GM15510 (cell line): ENCODE results near the gene RGS3.

Experiments used
- POLR2A ChIP-seq: IDR thresholded peaks from 3 replicates; pipeline ENCODE4 v1.6.1; 2011; ENCODE audit warnings: borderline replicate concordance; ENCODE audit not compliant: insufficient read length; ENCODE audit errors: extremely low read depth

The RGS3 gene

DNA sequence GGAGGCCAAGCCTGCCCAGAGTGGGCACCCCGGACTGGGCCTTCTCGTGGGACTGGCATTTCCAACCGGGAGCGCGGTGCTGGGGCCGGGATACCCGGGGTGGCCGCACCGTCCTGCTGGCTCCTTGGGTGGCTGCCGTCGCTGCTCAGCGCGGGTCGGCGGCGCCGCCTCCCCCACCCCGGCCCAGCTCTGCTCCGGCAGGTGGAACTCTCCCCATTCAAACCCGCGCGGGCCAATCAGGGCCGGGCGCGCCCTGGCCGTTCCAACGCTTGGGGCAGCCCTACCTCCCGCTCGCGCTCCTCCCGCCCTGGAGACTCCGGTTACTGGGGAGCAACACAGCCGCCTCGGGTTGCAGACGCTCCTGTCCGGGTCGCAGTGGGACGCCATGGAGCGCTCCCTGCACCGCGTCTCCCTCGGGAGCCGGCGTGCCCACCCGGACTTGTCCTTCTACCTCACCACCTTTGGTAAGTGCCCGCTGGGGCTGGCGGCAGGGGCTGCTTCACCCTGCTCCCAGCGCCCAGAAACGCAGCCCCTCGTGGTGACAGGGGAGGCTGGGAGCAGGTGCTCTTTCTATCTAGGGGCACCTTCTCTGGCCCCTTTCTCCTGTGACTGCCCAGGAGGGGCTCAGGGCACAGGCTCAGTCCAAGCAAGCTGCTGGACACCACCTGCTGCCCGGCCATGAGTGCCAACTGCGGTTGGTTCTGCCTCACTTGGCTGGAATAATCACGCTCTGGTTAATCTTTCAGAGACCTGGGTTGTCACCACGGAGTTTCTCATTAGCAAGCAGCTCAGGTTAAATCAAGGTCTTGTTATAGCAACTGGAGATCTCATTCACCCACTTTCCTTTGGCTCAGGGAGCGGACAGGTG is at the start of gene RGS3:
Gene RGS3 (plus strand): TSS at position 310 of the 868 bp plus-strand sequence. CDS start 76 bp downstream, at position 386.
- no peak for TF ChIP-seq POLR2A

DNA sequence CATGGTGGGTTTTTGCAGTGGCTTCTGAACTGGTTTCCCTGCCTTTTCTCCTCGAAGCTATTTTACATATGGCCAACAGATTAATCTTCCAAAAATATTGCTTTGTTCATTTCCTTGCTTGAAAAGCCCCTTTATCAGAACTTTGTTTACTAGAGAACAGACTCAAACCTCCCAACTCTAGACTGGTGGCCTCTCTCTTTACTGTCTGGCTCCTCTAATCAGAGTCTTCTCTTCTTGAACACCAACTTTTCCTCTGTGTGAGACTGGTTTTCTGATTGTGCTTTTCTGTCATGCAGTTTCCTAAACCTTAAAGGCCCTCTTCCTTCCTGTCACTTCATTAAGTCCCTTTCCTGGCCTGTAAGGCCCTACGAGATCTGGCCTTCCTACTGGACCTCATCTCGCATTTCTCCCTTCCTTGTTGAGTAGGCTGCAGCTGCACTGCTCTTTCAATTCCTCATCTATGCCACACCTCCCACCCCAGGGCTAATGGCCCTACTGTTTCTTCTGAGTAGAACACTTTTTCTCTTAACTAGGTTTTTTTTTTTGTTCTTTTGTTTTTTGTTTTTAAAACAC is 47.3 kb upstream of the RGS3 start:
- TF ChIP-seq POLR2A = peak; percentile 25

- no peak for TF ChIP-seq POLR2A
Measured at GRCh38 chr9:113417370-113417769, 46.2 kb upstream of the RGS3 start.

DNA sequence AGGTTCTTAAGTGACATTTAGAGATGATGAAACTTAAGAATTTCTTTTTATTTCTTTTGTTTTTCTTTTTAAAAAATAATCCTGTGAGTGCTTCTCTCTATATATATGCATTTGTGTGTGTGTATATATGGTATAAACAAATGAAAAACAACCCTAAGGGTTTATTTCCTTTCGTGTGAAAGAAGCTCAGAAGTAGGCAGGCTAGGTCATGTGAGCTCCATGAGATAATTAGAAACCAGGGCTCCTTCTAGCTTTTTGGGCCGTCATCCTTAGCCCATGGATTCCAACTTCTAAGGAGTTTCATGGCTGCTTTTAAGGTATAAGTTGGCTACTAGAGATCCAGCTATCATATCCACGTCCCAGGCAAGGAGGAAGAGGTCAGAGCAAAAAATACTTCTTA is 41.8 kb upstream of the RGS3 start:
- TF ChIP-seq POLR2A = no peak

GRCh38 chr9:113425072-113425471 is 38.5 kb upstream of the RGS3 start:
- no peak for TF ChIP-seq POLR2A

- TF ChIP-seq POLR2A = no peak
Measured at GRCh38 chr9:113426701-113427100, 36.8 kb upstream of the RGS3 start.

- no peak for TF ChIP-seq POLR2A
Measured at GRCh38 chr9:113427629-113428028, 35.9 kb upstream of the RGS3 start.

- TF ChIP-seq POLR2A = no peak
Measured at GRCh38 chr9:113428062-113428615, 35.4 kb upstream of the RGS3 start.

GRCh38 chr9:113431191-113431590 is 32.3 kb upstream of the RGS3 start:
- TF ChIP-seq POLR2A = no peak

- no peak for TF ChIP-seq POLR2A
Measured at GRCh38 chr9:113436728-113437515, 26.6 kb upstream of the RGS3 start.

DNA sequence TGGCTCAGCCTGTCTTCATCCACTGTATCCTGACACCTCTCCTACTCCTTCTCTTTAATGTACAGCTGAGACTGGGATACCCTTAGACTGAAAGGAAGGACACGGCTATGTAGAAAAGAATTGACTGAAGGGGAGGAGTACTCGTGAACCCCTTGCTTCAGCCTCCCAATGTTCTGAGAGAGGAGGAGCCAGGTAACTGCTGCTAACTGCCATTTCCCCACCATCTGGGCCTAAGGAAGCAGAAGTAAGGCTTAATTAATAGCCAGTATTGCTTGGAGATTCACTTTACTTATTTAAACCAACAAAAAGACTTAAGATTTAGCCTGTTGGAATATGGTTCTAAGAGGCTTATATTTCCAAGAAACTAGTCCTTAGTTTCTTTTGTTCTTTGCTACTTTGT is 18.8 kb upstream of the RGS3 start:
- TF ChIP-seq POLR2A = no peak

DNA sequence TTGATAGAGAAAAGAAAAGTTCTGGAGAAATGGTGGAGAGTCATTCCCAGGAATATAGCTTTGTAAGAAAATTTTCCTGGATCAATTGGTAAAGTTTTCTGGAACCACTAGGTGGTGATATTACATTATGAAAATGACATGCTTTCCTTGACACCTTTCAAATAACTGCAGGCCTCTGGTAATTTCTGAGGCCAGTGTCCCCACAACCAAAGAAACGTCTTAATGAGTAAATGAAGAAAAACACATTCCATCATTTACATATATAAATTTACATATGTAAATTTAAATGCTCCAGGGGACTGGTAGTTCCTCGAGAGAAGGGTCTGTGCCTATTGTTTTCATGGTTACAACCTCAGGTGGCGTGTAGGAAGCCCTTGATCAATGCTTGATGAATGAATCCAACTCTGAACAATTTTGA is 17.2 kb upstream of the RGS3 start:
- TF ChIP-seq POLR2A = no peak

DNA sequence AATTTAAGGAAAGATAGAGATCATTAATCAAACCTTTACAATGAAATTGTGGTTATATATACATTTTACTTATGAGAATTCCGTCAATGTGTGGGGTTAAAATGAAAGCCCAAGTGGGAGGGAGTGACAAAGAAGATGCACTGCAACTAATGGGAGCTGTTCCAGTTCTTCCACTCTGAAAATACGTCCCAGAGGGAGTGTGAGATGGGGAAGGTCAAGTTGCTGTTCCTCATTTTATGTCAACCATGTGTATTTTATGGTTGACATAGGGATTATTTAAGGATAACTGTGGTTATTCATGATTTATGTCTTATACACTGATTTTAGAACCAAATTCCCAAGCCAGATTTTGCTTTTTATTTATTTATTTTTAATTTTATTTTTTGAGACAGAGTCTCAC is 14.2 kb upstream of the RGS3 start:
- TF ChIP-seq POLR2A = no peak

DNA sequence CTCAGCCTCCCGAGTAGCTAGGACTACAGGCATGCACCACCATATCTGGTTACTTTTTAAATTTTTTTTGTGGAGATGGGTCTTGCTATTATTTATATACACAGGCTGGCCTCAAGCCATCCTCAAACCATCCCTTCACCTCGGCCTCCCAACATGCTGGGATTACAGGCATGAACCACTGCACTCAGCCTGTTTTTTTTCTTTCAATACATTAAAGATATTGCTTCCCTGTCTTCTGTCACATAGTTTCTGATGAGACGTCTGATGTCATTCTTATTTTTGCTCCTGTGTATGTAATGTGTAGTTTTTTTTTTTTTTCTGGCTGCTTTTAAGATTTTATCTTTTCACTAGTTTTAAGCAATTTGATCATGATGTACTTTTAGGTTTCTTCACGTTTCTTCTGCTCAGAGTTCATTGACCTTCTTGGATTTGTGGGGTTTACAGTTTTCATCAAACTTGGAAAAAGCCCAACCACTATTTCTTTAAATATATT is 11.4 kb upstream of the RGS3 start:
- no peak for TF ChIP-seq POLR2A
